Measurements from ENCODE around the gene HLA-DPA1.

- no peak for TF ChIP-seq POLR2A (IDR thresholded peaks at IDR 0.05)
- no peak for TF ChIP-seq CTCF (IDR thresholded peaks at IDR 0.05)
Observed at GRCh38 chr6:33113755-33114154, 40.3 kb upstream of the HLA-DPA1 start.
